ENCODE measurements around the gene SETBP1.

SETBP1 gene

GRCh38 chr18:44911260-44911659 lies 230.6 kb downstream of the SETBP1 start:
- TF ChIP-seq JUND (IDR thresholded peaks at IDR 0.05; ENCODE audit: low read depth), result no peak
- DNase-seq (ENCODE audit: low read depth in 1 of 2, low spot score in 1 of 2), result no peak
- in situ Hi-C loops (cut with HindIII; ENCODE audit: low pct_unique_long_range_greater_than_20kb, low sequenced_read_pairs), result no loop called here

- no peak for TF ChIP-seq JUND (IDR thresholded peaks at IDR 0.05; ENCODE audit: low read depth)
- no peak for DNase-seq (ENCODE audit: low read depth in 1 of 2, low spot score in 1 of 2)
- in situ Hi-C loops (cut with HindIII; ENCODE audit: low pct_unique_long_range_greater_than_20kb, low sequenced_read_pairs), result no loop called here
Observed at GRCh38 chr18:44911773-44912172, 231.1 kb downstream of the SETBP1 start.

GRCh38 chr18:44912740-44913478 lies 232.2 kb downstream of the SETBP1 start:
- in situ Hi-C loops (cut with HindIII; ENCODE audit: low pct_unique_long_range_greater_than_20kb, low sequenced_read_pairs), result no loop called here
- DNase-seq (ENCODE audit: low read depth in 1 of 2, low spot score in 1 of 2), result no peak
- TF ChIP-seq JUND (IDR thresholded peaks at IDR 0.05; ENCODE audit: low read depth), result no peak

GRCh38 chr18:44914028-44914427 lies 233.3 kb downstream of the SETBP1 start:
- in situ Hi-C loops (cut with HindIII; ENCODE audit: low pct_unique_long_range_greater_than_20kb, low sequenced_read_pairs), result no loop called here
- DNase-seq (ENCODE audit: low read depth in 1 of 2, low spot score in 1 of 2), result no peak
- no peak for TF ChIP-seq JUND (IDR thresholded peaks at IDR 0.05; ENCODE audit: low read depth)

GRCh38 chr18:44915213-44915612 lies 234.5 kb downstream of the SETBP1 start:
- no peak for TF ChIP-seq JUND (IDR thresholded peaks at IDR 0.05; ENCODE audit: low read depth)
- in situ Hi-C loops (cut with HindIII; ENCODE audit: low pct_unique_long_range_greater_than_20kb, low sequenced_read_pairs), result no loop called here
- no peak for DNase-seq (ENCODE audit: low read depth in 1 of 2, low spot score in 1 of 2)

- in situ Hi-C loops (cut with HindIII; ENCODE audit: low pct_unique_long_range_greater_than_20kb, low sequenced_read_pairs), result no loop called here
- no peak for DNase-seq (ENCODE audit: low read depth in 1 of 2, low spot score in 1 of 2)
- TF ChIP-seq JUND (IDR thresholded peaks at IDR 0.05; ENCODE audit: low read depth), result no peak
Observed at GRCh38 chr18:44915661-44916060, 235.0 kb downstream of the SETBP1 start.

- no peak for TF ChIP-seq JUND (IDR thresholded peaks at IDR 0.05; ENCODE audit: low read depth)
- in situ Hi-C loops (cut with HindIII; ENCODE audit: low pct_unique_long_range_greater_than_20kb, low sequenced_read_pairs), result no loop called here
- no peak for DNase-seq (ENCODE audit: low read depth in 1 of 2, low spot score in 1 of 2)
Observed at GRCh38 chr18:44916429-44917207, 235.9 kb downstream of the SETBP1 start.

GRCh38 chr18:44917216-44918141 lies 236.8 kb downstream of the SETBP1 start:
- in situ Hi-C loops (cut with HindIII; ENCODE audit: low pct_unique_long_range_greater_than_20kb, low sequenced_read_pairs), result no loop called here
- no peak for DNase-seq (ENCODE audit: low read depth in 1 of 2, low spot score in 1 of 2)
- no peak for TF ChIP-seq JUND (IDR thresholded peaks at IDR 0.05; ENCODE audit: low read depth)

GRCh38 chr18:44918142-44918476 lies 237.4 kb downstream of the SETBP1 start:
- DNase-seq (ENCODE audit: low read depth in 1 of 2, low spot score in 1 of 2), result no peak
- in situ Hi-C loops (cut with HindIII; ENCODE audit: low pct_unique_long_range_greater_than_20kb, low sequenced_read_pairs), result no loop called here
- no peak for TF ChIP-seq JUND (IDR thresholded peaks at IDR 0.05; ENCODE audit: low read depth)

GRCh38 chr18:44920441-44920840 lies 239.8 kb downstream of the SETBP1 start:
- DNase-seq (ENCODE audit: low read depth in 1 of 2, low spot score in 1 of 2), result no peak
- no peak for TF ChIP-seq JUND (IDR thresholded peaks at IDR 0.05; ENCODE audit: low read depth)
- in situ Hi-C loops (cut with HindIII; ENCODE audit: low pct_unique_long_range_greater_than_20kb, low sequenced_read_pairs), result no loop called here

- in situ Hi-C loops (cut with HindIII; ENCODE audit: low pct_unique_long_range_greater_than_20kb, low sequenced_read_pairs), result no loop called here
- TF ChIP-seq JUND (IDR thresholded peaks at IDR 0.05; ENCODE audit: low read depth), result no peak
- DNase-seq (ENCODE audit: low read depth in 1 of 2, low spot score in 1 of 2), result no peak
Observed at GRCh38 chr18:44921974-44922373, 241.3 kb downstream of the SETBP1 start.

- DNase-seq (ENCODE audit: low read depth in 1 of 2, low spot score in 1 of 2), result no peak
- in situ Hi-C loops (cut with HindIII; ENCODE audit: low pct_unique_long_range_greater_than_20kb, low sequenced_read_pairs), result no loop called here
- TF ChIP-seq JUND (IDR thresholded peaks at IDR 0.05; ENCODE audit: low read depth), result no peak
Observed at GRCh38 chr18:44922968-44923367, 242.3 kb downstream of the SETBP1 start.
